PC-9 (cell line): ENCODE measurements around the gene UBE2E2. TPM values are rescaled to one million over a fixed set of nuclear protein-coding genes. Genes with fewer than 3 reads are reported as not detected.

ENCODE experiments used
- BruUV-seq: library from RNA; stranded (reverse); fragments of 400-500 nt; replicated peaks from 2 replicates; lab custom pipeline; 2021; lab: Mats Ljungman, UMichigan
- CTCF ChIA-PET: fragments of 300-600 bp; sonication (Branson Sonifier 250); formaldehyde crosslinking; loops from one replicate; lab custom pipeline; 2022; ENCODE audit warnings: antibody characterized with exemption; lab: Charles Lee
- POLR2A ChIA-PET: fragments of 300-600 bp; sonication (Branson Sonifier 250); formaldehyde crosslinking; loops from one replicate; lab custom pipeline; 2022; ENCODE audit warnings: antibody characterized with exemption; ENCODE audit not compliant: unreplicated experiment; lab: Charles Lee
- DNase-seq, 2 experiments: peaks; one replicate each; pipeline versions ENCODE4 v3.0.0 to v3.0.0-alpha.2; 2015 to 2022; ENCODE audit warnings: mixed read lengths in 1 of 2
- H2AFZ ChIP-seq: fragments of 200-600 bp; sonication (generic); 2 replicates; pipeline ENCODE4 v1.8.1; 2017; ENCODE audit warnings: antibody characterized with exemption
- H3F3A ChIP-seq: fragments of 200-600 bp; sonication (generic); 2 replicates; pipeline ENCODE4 v1.8.1; 2017; ENCODE audit warnings: antibody characterized with exemption, mild to moderate bottlenecking, low read depth; ENCODE audit not compliant: insufficient read depth
- H3K27ac ChIP-seq: fragments of 200-600 bp; sonication (generic); 2 replicates; pipeline ENCODE4 v1.6.1; 2016; ENCODE audit warnings: mixed run types
- H3K27me3 ChIP-seq: fragments of 200-600 bp; sonication (generic); 2 replicates; pipeline ENCODE4 v1.6.1; 2016; ENCODE audit warnings: low read depth, mixed run types; ENCODE audit not compliant: insufficient read depth
- H3K36me3 ChIP-seq: fragments of 200-600 bp; sonication (generic); 2 replicates; pipeline ENCODE4 v1.6.1; 2016; ENCODE audit warnings: low read depth, mixed run types
- H3K4me1 ChIP-seq: fragments of 200-600 bp; sonication (generic); replicated peaks from 2 replicates; pipeline ENCODE4 v1.6.1; 2016; ENCODE audit warnings: mixed run types; ENCODE audit not compliant: insufficient read depth
- H3K4me2 ChIP-seq: fragments of 200-600 bp; sonication (generic); 2 replicates; pipeline ENCODE4 v1.6.1; 2017; ENCODE audit warnings: mixed run types
- H3K4me3 ChIP-seq: fragments of 200-600 bp; sonication (generic); 2 replicates; pipeline ENCODE4 v1.6.1; 2016; ENCODE audit warnings: mixed run types
- H3K79me2 ChIP-seq: fragments of 200-600 bp; sonication (generic); 2 replicates; pipeline ENCODE4 v1.6.1; 2017; ENCODE audit warnings: low read depth, mixed run types
- H3K9me2 ChIP-seq: fragments of 200-600 bp; sonication (generic); 2 replicates; pipeline ENCODE4 v1.8.1; 2017; ENCODE audit warnings: mild to moderate bottlenecking; ENCODE audit not compliant: insufficient read depth
- H3K9me3 ChIP-seq: fragments of 200-600 bp; sonication (generic); 2 replicates; pipeline ENCODE4 v1.8.1; 2016; ENCODE audit warnings: low read depth; ENCODE audit not compliant: insufficient read depth
- H4K20me1 ChIP-seq: fragments of 200-600 bp; sonication (generic); 2 replicates; pipeline ENCODE4 v1.8.1; 2017; ENCODE audit not compliant: insufficient read depth
- EZH2 ChIP-seq: fragments of 200-600 bp; sonication (generic); IDR thresholded peaks from 2 replicates; pipeline ENCODE4 v1.8.0; 2017; ENCODE audit warnings: antibody characterized with exemption, low read depth
- intact Hi-C: fragments of 100-400 bp; cut with micrococcal nuclease; formaldehyde crosslinking; loops from one replicate; pipeline ENCODE4 v1.10.0; 2022; ENCODE audit not compliant: unreplicated experiment
- total RNA-seq: library from RNA; stranded (reverse); gene quantifications from 2 replicates; pipeline ENCODE4 v1.2.3, GENCODE V29; 2021
- TF ChIP-seq, protein P1 (sequence below): fragments of 200-600 bp; sonication (generic); conservative IDR thresholded peaks from 2 replicates; pipeline ENCODE4 v1.6.1; 2017; ENCODE audit warnings: mixed run types, antibody characterized with exemption, mild to moderate bottlenecking, moderate library complexity

UBE2E2 gene
- total RNA-seq, 1 experiment from 2014 or later = 48.7 TPM

DNA sequence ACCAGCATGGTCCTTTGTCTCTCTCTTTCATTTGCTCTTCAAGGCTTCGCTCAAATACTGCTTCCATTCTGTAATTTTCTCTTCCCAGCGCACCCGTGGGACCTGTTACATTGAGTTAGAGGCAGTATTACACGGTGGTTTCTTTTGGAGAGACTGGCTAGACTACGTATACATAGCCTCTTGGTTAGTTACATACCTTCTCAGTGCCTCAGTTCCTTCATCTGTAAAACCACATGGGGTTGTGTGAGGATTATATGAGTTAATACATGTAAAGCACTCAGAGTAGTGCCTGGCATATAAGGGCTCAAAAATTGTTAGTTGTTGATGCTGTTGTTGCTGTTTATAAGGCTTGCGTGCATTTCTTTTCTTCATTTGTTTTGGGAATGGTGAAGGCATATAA lies 33.8 kb downstream of the UBE2E2 start:
- no peak for DNase-seq
- intact Hi-C loops = no loop called here
- Histone ChIP-seq H3K36me3 (no peaks in the 10 kb centered on the region), H3K4me1 (peaks cover 5% of the 10 kb centered on the region), H3K27me3 (no peaks in the 10 kb centered on the region), H3K9me3 (no peaks in the 10 kb centered on the region), H3K27ac (no peak overlapping the region), H3K9me2 (no peaks in the 10 kb centered on the region), H3K79me2 (peaks cover 39% of the 10 kb centered on the region), H3K4me2 (no peak overlapping the region), H3F3A (no peaks in the 10 kb centered on the region), H3K4me3 (no peak overlapping the region), H4K20me1 (peaks cover 19% of the 10 kb centered on the region), H2AFZ (no peak overlapping the region)
- TF ChIP-seq, protein P1, sequence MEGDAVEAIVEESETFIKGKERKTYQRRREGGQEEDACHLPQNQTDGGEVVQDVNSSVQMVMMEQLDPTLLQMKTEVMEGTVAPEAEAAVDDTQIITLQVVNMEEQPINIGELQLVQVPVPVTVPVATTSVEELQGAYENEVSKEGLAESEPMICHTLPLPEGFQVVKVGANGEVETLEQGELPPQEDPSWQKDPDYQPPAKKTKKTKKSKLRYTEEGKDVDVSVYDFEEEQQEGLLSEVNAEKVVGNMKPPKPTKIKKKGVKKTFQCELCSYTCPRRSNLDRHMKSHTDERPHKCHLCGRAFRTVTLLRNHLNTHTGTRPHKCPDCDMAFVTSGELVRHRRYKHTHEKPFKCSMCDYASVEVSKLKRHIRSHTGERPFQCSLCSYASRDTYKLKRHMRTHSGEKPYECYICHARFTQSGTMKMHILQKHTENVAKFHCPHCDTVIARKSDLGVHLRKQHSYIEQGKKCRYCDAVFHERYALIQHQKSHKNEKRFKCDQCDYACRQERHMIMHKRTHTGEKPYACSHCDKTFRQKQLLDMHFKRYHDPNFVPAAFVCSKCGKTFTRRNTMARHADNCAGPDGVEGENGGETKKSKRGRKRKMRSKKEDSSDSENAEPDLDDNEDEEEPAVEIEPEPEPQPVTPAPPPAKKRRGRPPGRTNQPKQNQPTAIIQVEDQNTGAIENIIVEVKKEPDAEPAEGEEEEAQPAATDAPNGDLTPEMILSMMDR = no peak
- TF ChIP-seq EZH2 = no peak
- BruUV-seq = no TSS peak
- CTCF ChIA-PET = no interaction called here
- POLR2A ChIA-PET = interaction anchor here (0.6 kb wide), 1 partner anchor 995 kb away, joined by 15 read pairs; no protein-coding TSS in a partner anchor

DNA sequence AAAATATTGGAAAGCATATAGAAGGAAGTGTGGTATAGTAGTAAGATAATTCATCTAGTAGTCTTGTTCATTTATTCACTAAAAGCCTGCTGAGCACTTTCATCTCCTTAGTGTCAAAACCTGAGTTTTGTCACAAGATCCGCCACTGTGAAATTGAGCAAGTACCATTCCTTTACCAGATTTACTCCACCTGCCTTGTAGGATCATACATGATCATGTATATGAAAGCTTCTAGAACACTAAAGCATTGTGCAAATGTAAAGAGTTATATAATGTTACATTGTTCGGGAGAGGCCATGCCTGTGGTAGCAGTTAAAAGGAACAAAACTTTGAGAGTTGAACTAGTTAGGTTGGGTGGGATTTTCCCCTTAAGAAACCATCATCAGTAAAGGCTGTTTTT lies 35.0 kb downstream of the UBE2E2 start:
- Histone ChIP-seq H3K27me3 (no peaks in the 10 kb centered on the region), H3F3A (no peaks in the 10 kb centered on the region), H2AFZ (no peak overlapping the region), H3K4me2 (no peak overlapping the region), H3K9me2 (no peaks in the 10 kb centered on the region), H3K79me2 (peaks cover 31% of the 10 kb centered on the region), H3K4me1 (peaks cover 12% of the 10 kb centered on the region), H4K20me1 (peaks cover 24% of the 10 kb centered on the region), H3K27ac (no peak overlapping the region), H3K36me3 (no peaks in the 10 kb centered on the region), H3K4me3 (no peak overlapping the region), H3K9me3 (no peaks in the 10 kb centered on the region)
- TF ChIP-seq, protein P1 = no peak
- no peak for TF ChIP-seq EZH2
- BruUV-seq = no TSS peak
- intact Hi-C loops = no loop called here
- DNase-seq = no peak
- CTCF ChIA-PET = no interaction called here
- POLR2A ChIA-PET = interaction anchor here (0.6 kb wide), 1 partner anchor 462 kb away, joined by 3 read pairs; no protein-coding TSS in a partner anchor

DNA sequence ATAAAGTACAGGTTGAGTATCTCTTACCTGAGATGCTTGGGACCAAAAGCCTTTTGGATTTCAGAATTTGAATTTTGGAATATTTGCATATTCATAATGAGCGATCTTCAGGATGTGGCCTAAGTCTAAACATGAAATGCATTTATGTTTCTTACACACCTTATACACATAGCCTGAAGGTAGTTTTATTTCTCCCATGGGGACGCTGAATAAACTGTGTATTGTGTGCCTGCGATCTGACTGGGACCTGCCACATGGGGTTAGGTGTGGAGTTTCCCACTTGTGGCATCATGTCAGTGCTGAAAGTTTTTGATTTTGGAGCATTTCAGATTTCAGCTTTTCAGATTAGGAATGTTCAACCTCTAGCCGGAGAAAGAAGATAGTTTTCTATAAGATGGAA lies 35.5 kb downstream of the UBE2E2 start:
- BruUV-seq = no TSS peak
- Histone ChIP-seq H3K27ac (no peak overlapping the region), H3K27me3 (no peaks in the 10 kb centered on the region), H3K79me2 (peaks cover 30% of the 10 kb centered on the region), H3F3A (no peaks in the 10 kb centered on the region), H3K4me2 (no peak overlapping the region), H3K9me3 (no peaks in the 10 kb centered on the region), H2AFZ (no peak overlapping the region), H3K36me3 (no peaks in the 10 kb centered on the region), H3K4me1 (peaks cover 12% of the 10 kb centered on the region), H3K4me3 (no peak overlapping the region), H3K9me2 (no peaks in the 10 kb centered on the region), H4K20me1 (peaks cover 24% of the 10 kb centered on the region)
- no peak for TF ChIP-seq EZH2
- TF ChIP-seq, protein P1 = no peak
- ChIA-PET POLR2A (interaction anchor here (0.6 kb wide), 1 partner anchor 462 kb away, joined by 3 read pairs; no protein-coding TSS in a partner anchor), CTCF (no interaction called here)
- no peak for DNase-seq
- intact Hi-C loops = no loop called here
